CD4-positive, alpha-beta T cell treated with Interleukin-6 at 100 ng/mL for 8 hours (primary cell): ENCODE data around the gene ANLN.
A peak's percentile ranks its signal among the peaks of the same experiment; 100 is the strongest.
"Not testable (repeated sequence)": the region's sequence is repeated elsewhere in the genome, so short reads cannot be mapped to it uniquely, and the experiment has no call there.

ENCODE experiments used
- DNase-seq: peaks from one replicate; pipeline ENCODE4 v3.0.0-alpha.2; 2020; ENCODE audit warnings: mixed read lengths, low spot score

The ANLN gene

GRCh38 chr7:36378555-36378954 is 11.1 kb upstream of the ANLN start:
- not testable (repeated sequence) for DNase-seq

- DNase-seq, result no peak
Observed at GRCh38 chr7:36379831-36380504, 9.7 kb upstream of the ANLN start.

GRCh38 chr7:36381056-36381455 is 8.6 kb upstream of the ANLN start:
- no peak for DNase-seq

- not testable (repeated sequence) for DNase-seq
Observed at GRCh38 chr7:36383284-36383683, 6.4 kb upstream of the ANLN start.

- not testable (repeated sequence) for DNase-seq
Observed at GRCh38 chr7:36385646-36386045, 4.0 kb upstream of the ANLN start.

- no peak for DNase-seq
Observed at GRCh38 chr7:36387435-36388231, 2.0 kb upstream of the ANLN start.

GRCh38 chr7:36388423-36388822 is 1.2 kb upstream of the ANLN start:
- no peak for DNase-seq

GRCh38 chr7:36390199-36391090 is 783 bp downstream of the ANLN start:
- peak; percentile 5 for DNase-seq

GRCh38 chr7:36391436-36392198 is 2.0 kb downstream of the ANLN start:
- DNase-seq, result no peak

- no peak for DNase-seq
Observed at GRCh38 chr7:36393826-36394225, 4.2 kb downstream of the ANLN start.

GRCh38 chr7:36395171-36395894 is 5.7 kb downstream of the ANLN start:
- no peak for DNase-seq

GRCh38 chr7:36396150-36396549 is 6.5 kb downstream of the ANLN start:
- DNase-seq, result no peak

GRCh38 chr7:36400036-36400435 is 10.4 kb downstream of the ANLN start:
- no peak for DNase-seq

GRCh38 chr7:36400606-36401005 is 10.9 kb downstream of the ANLN start:
- no peak for DNase-seq

- no peak for DNase-seq
Observed at GRCh38 chr7:36403452-36403851, 13.8 kb downstream of the ANLN start.

- DNase-seq, result no peak
Observed at GRCh38 chr7:36404639-36405408, 15.2 kb downstream of the ANLN start.

GRCh38 chr7:36405409-36405803 is 15.7 kb downstream of the ANLN start:
- no peak for DNase-seq

GRCh38 chr7:36406156-36406555 is 16.5 kb downstream of the ANLN start:
- no peak for DNase-seq

- DNase-seq, result no peak
Observed at GRCh38 chr7:36407636-36408550, 18.2 kb downstream of the ANLN start.
